ENCODE measurements around the gene STN1. TPM values are rescaled to one million over a fixed set of nuclear protein-coding genes. Genes with fewer than 3 reads are reported as not detected.
A peak's percentile ranks its signal among the peaks of the same experiment; 100 is the strongest.

Gene STN1
- polyA plus RNA-seq, 1 of the 3 experiments (the other 2 are of a cell fraction), result 22.1 TPM

DNA sequence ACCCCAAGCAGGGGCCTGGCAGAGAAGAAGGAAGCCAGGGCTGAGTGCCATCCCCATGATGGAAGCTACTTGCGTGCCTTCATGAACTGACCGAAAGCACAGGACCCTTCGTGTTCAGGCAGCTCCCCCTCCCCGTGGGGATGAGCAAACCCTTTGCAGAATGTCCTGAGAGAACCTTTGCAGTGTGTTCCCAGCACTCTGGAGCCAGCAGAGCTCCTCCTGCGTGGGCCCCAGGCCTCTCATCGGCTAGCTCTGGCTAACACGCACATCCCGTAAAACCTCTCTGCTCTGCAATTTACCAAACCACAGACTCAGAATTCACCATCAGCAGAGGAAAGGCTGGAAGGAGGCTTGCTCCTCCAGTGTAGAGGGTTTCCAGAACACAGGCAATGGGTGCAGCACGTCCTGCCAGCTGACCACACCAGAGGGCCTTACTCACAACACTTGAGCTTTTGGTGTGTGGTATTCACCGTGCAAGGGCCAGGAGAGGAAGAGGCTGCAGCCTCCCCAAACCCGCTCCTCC is 65.7 kb downstream of the STN1 start:
- Histone ChIP-seq H3K4me2 (peak overlapping the region; percentile 51; the same call in 1 of the 2 replicates), H4K20me1 (ENCODE audit: insufficient read depth) (no peaks in the 10 kb centered on the region), H3F3A (replicated peaks; ENCODE audit: insufficient read depth) (peaks cover 20% of the 10 kb centered on the region), H3K4me3 (ENCODE audit: low read depth in 2 of 2, low read length in 1 of 2) (no peak overlapping the region), H3K79me2 (ENCODE audit: insufficient read depth) (peaks cover 53% of the 10 kb centered on the region), H2AFZ (ENCODE audit: low read depth) (no peak overlapping the region), H3K27me3 (ENCODE audit: insufficient read depth) (no peaks in the 10 kb centered on the region), H3K9ac (no peak overlapping the region), H3K4me1 (ENCODE audit: control insufficient read depth in 1 of 2, insufficient read depth in 2 of 2, low read depth in 1 of 2, low read length in 1 of 2) (peaks cover 15 to 51% of the 10 kb centered on the region in 2 experiments; a peak in 3 of 4 replicates), H3K36me3 (replicated peaks in 1 of 2; ENCODE audit: control insufficient read depth in 1 of 2, insufficient read depth in 2 of 2, low read length in 1 of 2) (no peaks in the 10 kb centered on the region), H3K9me2 (no peaks in the 10 kb centered on the region), H3K27ac (ENCODE audit: low read depth in 2 of 2, low read length in 1 of 2) (peak overlapping the region in 1 of 2 experiments; percentile 18; a peak in 1 of 4 replicates), H3K9me3 (no peaks in the 10 kb centered on the region)
- ChIA-PET CTCF (interaction anchor here (0.7 to 9.7 kb wide), 10 partner anchors 13 to 270 kb away, joined by 3 to 169 read pairs (median 5); partner anchors contain the start of gene SFR1), POLR2A (interaction anchor here (0.9 to 1.5 kb wide), 2 partner anchors 9 to 14 kb away, joined by 3 to 5 read pairs; no protein-coding TSS in a partner anchor)
- DNase-seq, result no peak
- WGBS (ENCODE audit: low lambda C conversion rate), result 68% methylated on average over 6 of the region's 11 CpGs
- no peak for TF ChIP-seq FOXM1 (IDR thresholded peaks at IDR 0.05; ENCODE audit: low read depth)
- no peak for TF ChIP-seq FOSL2 (IDR thresholded peaks at IDR 0.05; ENCODE audit: borderline replicate concordance, low read depth)

GRCh38 chr10:103851261-103851660 is 66.7 kb downstream of the STN1 start:
- peaks cover 57% of the 10 kb centered on the region for H3K79me2 ChIP-seq (ENCODE audit: insufficient read depth)
- POLR2A ChIA-PET, result interaction anchor here (1.5 kb wide), 1 partner anchor 8 kb away, joined by 5 read pairs; no protein-coding TSS in a partner anchor
- H3K27me3 ChIP-seq (ENCODE audit: insufficient read depth), result no peaks in the 10 kb centered on the region
- no peak overlapping the region for H3K4me2 ChIP-seq
- no peak for TF ChIP-seq RFX5 (IDR thresholded peaks at IDR 0.05; ENCODE audit: low read length)
- TF ChIP-seq, protein P1, sequence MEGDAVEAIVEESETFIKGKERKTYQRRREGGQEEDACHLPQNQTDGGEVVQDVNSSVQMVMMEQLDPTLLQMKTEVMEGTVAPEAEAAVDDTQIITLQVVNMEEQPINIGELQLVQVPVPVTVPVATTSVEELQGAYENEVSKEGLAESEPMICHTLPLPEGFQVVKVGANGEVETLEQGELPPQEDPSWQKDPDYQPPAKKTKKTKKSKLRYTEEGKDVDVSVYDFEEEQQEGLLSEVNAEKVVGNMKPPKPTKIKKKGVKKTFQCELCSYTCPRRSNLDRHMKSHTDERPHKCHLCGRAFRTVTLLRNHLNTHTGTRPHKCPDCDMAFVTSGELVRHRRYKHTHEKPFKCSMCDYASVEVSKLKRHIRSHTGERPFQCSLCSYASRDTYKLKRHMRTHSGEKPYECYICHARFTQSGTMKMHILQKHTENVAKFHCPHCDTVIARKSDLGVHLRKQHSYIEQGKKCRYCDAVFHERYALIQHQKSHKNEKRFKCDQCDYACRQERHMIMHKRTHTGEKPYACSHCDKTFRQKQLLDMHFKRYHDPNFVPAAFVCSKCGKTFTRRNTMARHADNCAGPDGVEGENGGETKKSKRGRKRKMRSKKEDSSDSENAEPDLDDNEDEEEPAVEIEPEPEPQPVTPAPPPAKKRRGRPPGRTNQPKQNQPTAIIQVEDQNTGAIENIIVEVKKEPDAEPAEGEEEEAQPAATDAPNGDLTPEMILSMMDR (IDR thresholded peaks at IDR 0.05), result no peak
- no peak for TF ChIP-seq RXRA (IDR thresholded peaks at IDR 0.05; ENCODE audit: borderline replicate concordance, low read depth)
- no peak for TF ChIP-seq TEAD4 (IDR thresholded peaks at IDR 0.05; ENCODE audit: borderline replicate concordance, insufficient read depth)
- no peak for TF ChIP-seq POLR2AphosphoS5 (IDR thresholded peaks at IDR 0.05; ENCODE audit: low read depth, low read length)
- no peaks in the 10 kb centered on the region for H4K20me1 ChIP-seq (ENCODE audit: insufficient read depth)
- H3K9ac ChIP-seq, result no peak overlapping the region
- H3K4me1 ChIP-seq (ENCODE audit: control insufficient read depth in 1 of 2, insufficient read depth in 2 of 2, low read depth in 1 of 2, low read length in 1 of 2), result peaks cover 15 to 51% of the 10 kb centered on the region in 2 experiments; a peak in 2 of 4 replicates
- H3K27ac ChIP-seq (ENCODE audit: low read depth in 2 of 2, low read length in 1 of 2), result no peak overlapping the region; a peak in 1 of 4 replicates
- no peak overlapping the region for H3K4me3 ChIP-seq (ENCODE audit: low read depth in 2 of 2, low read length in 1 of 2)
- no peaks in the 10 kb centered on the region for H3K36me3 ChIP-seq (replicated peaks in 1 of 2; ENCODE audit: control insufficient read depth in 1 of 2, insufficient read depth in 2 of 2, low read length in 1 of 2)
- WGBS (ENCODE audit: low lambda C conversion rate), result 95% methylated on average over 4 of the region's 4 CpGs
- H3K9me2 ChIP-seq, result no peaks in the 10 kb centered on the region
- CTCF ChIA-PET, result interaction anchor here (0.7 to 9.7 kb wide), 5 partner anchors 69 to 139 kb away, joined by 3 to 169 read pairs (median 3); no protein-coding TSS in a partner anchor
- H2AFZ ChIP-seq (ENCODE audit: low read depth), result no peak overlapping the region
- H3F3A ChIP-seq (replicated peaks; ENCODE audit: insufficient read depth), result peaks cover 20% of the 10 kb centered on the region
- H3K9me3 ChIP-seq, result no peaks in the 10 kb centered on the region
- DNase-seq, result no peak

- H3K36me3 ChIP-seq (replicated peaks in 1 of 2; ENCODE audit: control insufficient read depth in 1 of 2, insufficient read depth in 2 of 2, low read length in 1 of 2), result no peaks in the 10 kb centered on the region
- ChIA-PET POLR2A (no interaction called here), CTCF (interaction anchor here (0.7 to 9.7 kb wide), 4 partner anchors 68 to 139 kb away, joined by 3 to 169 read pairs (median 4); no protein-coding TSS in a partner anchor)
- H3K4me3 ChIP-seq (ENCODE audit: low read depth in 2 of 2, low read length in 1 of 2), result peak overlapping the region in 1 of 2 experiments; percentile 21; a peak in 1 of 4 replicates
- no peaks in the 10 kb centered on the region for H3K27me3 ChIP-seq (ENCODE audit: insufficient read depth)
- 80% methylated on average over 3 of the region's 3 CpGs for WGBS (ENCODE audit: low lambda C conversion rate)
- peak overlapping the region; percentile 65 for H3K4me2 ChIP-seq
- no peaks in the 10 kb centered on the region for H4K20me1 ChIP-seq (ENCODE audit: insufficient read depth)
- H3K4me1 ChIP-seq (ENCODE audit: control insufficient read depth in 1 of 2, insufficient read depth in 2 of 2, low read depth in 1 of 2, low read length in 1 of 2), result peaks cover 20 to 48% of the 10 kb centered on the region in 2 experiments; a peak in 2 of 4 replicates
- H3K79me2 ChIP-seq (ENCODE audit: insufficient read depth), result peaks cover 64% of the 10 kb centered on the region
- peak overlapping the region; percentile 61; the same call in 1 of the 2 replicates for H3K9ac ChIP-seq
- DNase-seq, result no peak
- H3K9me3 ChIP-seq, result no peaks in the 10 kb centered on the region
- H3K27ac ChIP-seq (ENCODE audit: low read depth in 2 of 2, low read length in 1 of 2), result peak overlapping the region in 1 of 2 experiments; percentile 85; a peak in 3 of 4 replicates
- H2AFZ ChIP-seq (ENCODE audit: low read depth), result 0 out of 2 replicates have a peak overlapping the region, but pooled peaks have one; percentile 41
- peaks cover 20% of the 10 kb centered on the region for H3F3A ChIP-seq (replicated peaks; ENCODE audit: insufficient read depth)
- H3K9me2 ChIP-seq, result no peaks in the 10 kb centered on the region
- TF ChIP-seq ZBTB33 (IDR thresholded peaks at IDR 0.05; ENCODE audit: borderline replicate concordance, low read depth) (no peak), CHD2 (IDR thresholded peaks at IDR 0.05; ENCODE audit: low read length, partially characterized antibody) (no peak), SMC3 (IDR thresholded peaks at IDR 0.05; ENCODE audit: low read depth, low read length) (no peak), RCOR1 (IDR thresholded peaks at IDR 0.05; ENCODE audit: low read length) (no peak), FOXM1 (IDR thresholded peaks at IDR 0.05; ENCODE audit: low read depth) (no peak), FOXJ3 (CRISPR knock-in tag; IDR thresholded peaks at IDR 0.05) (no peak), GABPA (IDR thresholded peaks at IDR 0.05; ENCODE audit: low read depth) (no peak), RFX5 (IDR thresholded peaks at IDR 0.05; ENCODE audit: low read length) (no peak), GATA2 (CRISPR knock-in tag; IDR thresholded peaks at IDR 0.05) (no peak), EP300 (IDR thresholded peaks at IDR 0.05; ENCODE audit: borderline replicate concordance in 1 of 2, low read depth in 1 of 2, low read length in 1 of 2) (no peak)
- TF ChIP-seq, protein P2, sequence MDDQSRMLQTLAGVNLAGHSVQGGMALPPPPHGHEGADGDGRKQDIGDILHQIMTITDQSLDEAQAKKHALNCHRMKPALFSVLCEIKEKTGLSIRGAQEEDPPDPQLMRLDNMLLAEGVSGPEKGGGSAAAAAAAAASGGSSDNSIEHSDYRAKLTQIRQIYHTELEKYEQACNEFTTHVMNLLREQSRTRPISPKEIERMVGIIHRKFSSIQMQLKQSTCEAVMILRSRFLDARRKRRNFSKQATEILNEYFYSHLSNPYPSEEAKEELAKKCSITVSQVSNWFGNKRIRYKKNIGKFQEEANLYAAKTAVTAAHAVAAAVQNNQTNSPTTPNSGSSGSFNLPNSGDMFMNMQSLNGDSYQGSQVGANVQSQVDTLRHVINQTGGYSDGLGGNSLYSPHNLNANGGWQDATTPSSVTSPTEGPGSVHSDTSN (IDR thresholded peaks at IDR 0.05), result no peak
Measured at GRCh38 chr10:103850572-103850895, 67.5 kb downstream of the STN1 start.
